K562 (cell line): ENCODE measurements around the gene SEMA5A. TPM values are rescaled to one million over a fixed set of nuclear protein-coding genes. Genes with fewer than 3 reads are reported as not detected.

Experiments used
- ATAC-seq: fragments of 200-7000 bp; cut with Tn5 transposase; 3 replicates; pipeline ENCODE4 v1.9.1; 2020; ENCODE audit warnings: moderate library complexity
- BruUV-seq: library from RNA; stranded (reverse); fragments of 400-500 nt; replicated peaks from 2 replicates; lab custom pipeline; 2021; lab: Mats Ljungman, UMichigan
- CTCF ChIA-PET: fragments of 300-600 bp; formaldehyde crosslinking; extraction: SDS; loops from one replicate; lab custom pipeline; 2021; ENCODE audit warnings: low intra/inter-chr PET ratio; lab: Yijun Ruan, JAX
- POLR2A ChIA-PET: fragments of 300-600, 350-650 bp; sonication (Branson Sonifier 250); formaldehyde crosslinking; extraction: SDS; loops from one replicate; lab custom pipeline; 2021; ENCODE audit warnings: antibody characterized with exemption, inconsistent platforms; lab: Yijun Ruan, JAX
- DNase-seq, 4 experiments: peaks; one replicate each; pipeline versions ENCODE4 v3.0.0 to v3.0.0-alpha.2; 2011 to 2018; ENCODE audit warnings: low spot score in 3 of 4, mixed read lengths in 3 of 4; ENCODE audit errors: extremely low read depth in 1 of 4
- FAIRE-seq: peaks from 2 replicates; lab custom pipeline; 2011; peaks lifted over from hg19 to GRCh38; lab: Jason Lieb, UNC
- H2AFZ ChIP-seq: 2 replicates; pipeline ENCODE4 v1.6.0; 2011; ENCODE audit warnings: low read depth, low read length, control low read depth, inconsistent platforms
- H3K27ac ChIP-seq: fragments of 200-600 bp; 3 replicates; pipeline ENCODE4 v1.8.0; 2011; ENCODE audit warnings: low read depth, mild to moderate bottlenecking, control low read depth, inconsistent platforms, low read length, moderate library complexity, mixed read lengths; ENCODE audit errors: extremely low read depth
- H3K27me3 ChIP-seq, 2 experiments: fragments of 300-600 bp in 1 of 2; 2 replicates in 1 of 2; 3 replicates in 1 of 2; pipeline versions ENCODE4 v1.6.0 to v1.8.0; 2011; ENCODE audit warnings: inconsistent platforms in 2 of 2, low read length in 2 of 2, mild to moderate bottlenecking in 1 of 2, mixed read lengths in 1 of 2, moderate library complexity in 1 of 2; ENCODE audit not compliant: control insufficient read depth in 2 of 2, insufficient read depth in 2 of 2
- H3K36me3 ChIP-seq: fragments of 300-600 bp; 3 replicates; pipeline ENCODE4 v1.8.0; 2011; ENCODE audit warnings: mild to moderate bottlenecking, low read length, inconsistent platforms; ENCODE audit not compliant: control insufficient read depth, insufficient read depth
- H3K4me1 ChIP-seq, 2 experiments: fragments of 200-600 bp in 1 of 2; replicated peaks in 1 of 2; 2 replicates in 1 of 2; 3 replicates in 1 of 2; pipeline versions ENCODE4 v1.5.1 to v1.8.0; 2011; ENCODE audit warnings: inconsistent platforms in 2 of 2, low read length in 2 of 2, mild to moderate bottlenecking in 1 of 2, mixed read lengths in 1 of 2, moderate library complexity in 1 of 2; ENCODE audit not compliant: control insufficient read depth in 2 of 2, insufficient read depth in 2 of 2
- H3K4me2 ChIP-seq: 2 replicates; pipeline ENCODE4 v1.6.1; 2011; ENCODE audit warnings: low read length, control low read depth, inconsistent platforms, mixed read lengths; ENCODE audit not compliant: insufficient read depth
- H3K4me3 ChIP-seq: fragments of 200-600 bp; sonication (generic), shearing (Covaris generic); 2 replicates; pipeline ENCODE4 v1.5.1; 2016; ENCODE audit warnings: control low read depth, inconsistent platforms
- H3K79me2 ChIP-seq: fragments of 200-600 bp; 3 replicates; pipeline ENCODE4 v1.8.0; 2011; ENCODE audit warnings: low read length, inconsistent platforms; ENCODE audit not compliant: control insufficient read depth, insufficient read depth
- H3K9ac ChIP-seq, 2 experiments: 2 replicates each; pipeline versions ENCODE4 v1.6.0 to v1.6.1; 2011; ENCODE audit warnings: low read depth in 2 of 2, low read length in 2 of 2, control low read depth in 1 of 2, inconsistent platforms in 1 of 2, mild to moderate bottlenecking in 1 of 2, mixed read lengths in 1 of 2; ENCODE audit not compliant: insufficient read depth in 1 of 2
- H3K9me1 ChIP-seq: one replicate; pipeline ENCODE4 v1.6.0; 2011; ENCODE audit warnings: inconsistent platforms, mild to moderate bottlenecking, low read length, moderate library complexity; ENCODE audit not compliant: control insufficient read depth, insufficient read depth
- H3K9me3 ChIP-seq: replicated peaks from 2 replicates; pipeline ENCODE4 v1.5.1; 2011; ENCODE audit warnings: low read depth, low read length, inconsistent platforms; ENCODE audit not compliant: control insufficient read depth, insufficient read depth
- H4K20me1 ChIP-seq: replicated peaks from 2 replicates; pipeline ENCODE4 v1.6.1; 2011; ENCODE audit warnings: low read length, inconsistent platforms, mixed read lengths; ENCODE audit not compliant: control insufficient read depth, insufficient read depth
- EWSR1 ChIP-seq: fragments of 450-650 bp; IDR thresholded peaks from 2 replicates; pipeline ENCODE4 v1.6.1; 2018; ENCODE audit warnings: borderline replicate concordance, mild to moderate bottlenecking, low read depth, moderate library complexity; ENCODE audit not compliant: partially characterized antibody
- HDAC2 ChIP-seq: fragments of 450-650 bp; IDR thresholded peaks from 2 replicates; pipeline ENCODE4 v1.6.1; 2016; ENCODE audit warnings: mild to moderate bottlenecking
- HDAC8 ChIP-seq: fragments of 450-650 bp; IDR thresholded peaks from 2 replicates; pipeline ENCODE4 v1.6.1; 2016; ENCODE audit warnings: mild to moderate bottlenecking, missing genetic modification characterization, moderate library complexity, missing compliant biosample characterization
- SIN3A ChIP-seq, 2 experiments: fragments of 150-350 bp in 1 of 2; IDR thresholded peaks; 2 replicates each; pipeline ENCODE4 v1.6.1; 2011 to 2016; ENCODE audit warnings: borderline replicate concordance in 2 of 2, low read depth in 2 of 2, low read length in 2 of 2, mild to moderate bottlenecking in 2 of 2, moderate library complexity in 2 of 2; ENCODE audit not compliant: control insufficient read depth in 1 of 2
- TCF7L2 ChIP-seq: fragments of 150-350 bp; IDR thresholded peaks from 2 replicates; pipeline ENCODE4 v1.6.1; 2016; ENCODE audit warnings: low read depth, mild to moderate bottlenecking, low read length, moderate library complexity
- TOE1 ChIP-seq, 2 experiments: fragments of 450-650 bp in 1 of 2; sonication (generic) in 1 of 2; formaldehyde crosslinking in 1 of 2; IDR thresholded peaks; 2 replicates each; pipeline versions ENCODE4 v1.7.1 to v1.8.0; 2016 to 2022; ENCODE audit warnings: borderline replicate concordance in 2 of 2, mild to moderate bottlenecking in 2 of 2, antibody characterized with exemption in 1 of 2, inconsistent platforms in 1 of 2, low read depth in 1 of 2, missing genetic modification reagents in 1 of 2, moderate library complexity in 1 of 2
- ZEB2 ChIP-seq: fragments of 450-650 bp; IDR thresholded peaks from 2 replicates; pipeline ENCODE4 v1.6.1; 2016
- ZNF175 ChIP-seq: fragments of 200-800 bp; sonication (Bioruptor generic); IDR thresholded peaks from 2 replicates; pipeline ENCODE4 v1.6.1; 2016; ENCODE audit warnings: low read depth, mild to moderate bottlenecking, missing genetic modification characterization, missing compliant biosample characterization
- ZNF778 ChIP-seq: fragments of 450-650 bp; formaldehyde crosslinking; IDR thresholded peaks from 2 replicates; pipeline ENCODE4 v1.4.0; 2020; ENCODE audit warnings: mild to moderate bottlenecking, moderate library complexity
- WGBS: fragments of 100-300 bp; shearing (Covaris generic); methylation state at CpG from one replicate; pipeline ENCODE4 v1.1.6; 2016; ENCODE audit warnings: low coverage, mixed read lengths; ENCODE audit not compliant: insufficient coverage; ENCODE audit errors: missing lambda C conversion rate; 5-methylcytosine and 5-hydroxymethylcytosine counted together
- in situ Hi-C: fragments of 300-500 bp; cut with MboI; formaldehyde crosslinking; loops from 4 replicates; pipeline ENCODE4 v1.15.0; 2018; ENCODE audit warnings: inconsistent platforms, mixed read lengths
- intact Hi-C: fragments of 100-400 bp; cut with micrococcal nuclease; formaldehyde crosslinking; loops from 2 replicates; pipeline ENCODE4 v1.14.2; 2022
- polyA plus RNA-seq, 8 experiments: library from polyadenylated mRNA; depleted of rRNA in 4 of 8; stranded (reverse) in 5 of 8; unstranded in 3 of 8; fragments of >200 nt; fragmentation: Nextera tagmentation in 2 of 8; fragmentation: Illumina TruSeq in 1 of 8; extraction: Ambion mirVana in 2 of 8; extraction: Trizol in 1 of 8; gene quantifications; 2 replicates each; pipeline versions ENCODE4 v1.2.1 to v1.2.3, GENCODE V29; 2011 to 2014; ENCODE audit warnings: inconsistent platforms in 1 of 8, missing spikeins in 1 of 8
- total RNA-seq, 7 experiments: library from RNA; depleted of rRNA in 6 of 7; stranded (reverse); fragments of >200 nt in 6 of 7; fragmentation: Illumina TruSeq in 2 of 7; extraction: Trizol in 2 of 7; gene quantifications; 2 replicates each; pipeline versions ENCODE4 v1.2.1 to v1.2.3, GENCODE V29; 2011 to 2021; ENCODE audit warnings: low replicate concordance in 1 of 7

Gene SEMA5A
- total and polyA plus RNA-seq, 9 of the 15 experiments (the other 6 are each of a cell fraction or from before 2014, with no cell fraction given) = 0.02 TPM; not detected in 8

DNA sequence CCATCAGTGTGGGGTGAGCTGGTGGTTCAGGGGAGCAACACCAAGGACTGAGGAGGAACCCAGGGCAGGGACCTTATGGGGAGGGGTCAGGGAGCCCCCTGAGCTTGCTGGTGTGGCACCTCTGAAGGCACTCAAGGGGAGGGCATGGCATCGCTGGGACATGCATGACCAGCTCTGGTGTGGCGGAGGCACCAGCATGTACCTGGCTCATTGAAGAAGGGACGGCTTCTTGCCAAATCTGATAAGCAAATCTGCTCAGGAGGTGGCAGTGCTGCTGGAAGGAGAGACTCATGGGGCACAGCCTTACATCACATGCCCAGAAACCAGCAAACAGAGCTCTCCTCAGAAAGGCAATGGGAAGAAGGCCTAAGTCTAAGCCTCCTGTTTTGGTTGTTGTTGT is 421.8 kb downstream of the SEMA5A start:
- Histone ChIP-seq H3K9ac (no peak overlapping the region), H3K79me2 (no peaks in the 10 kb centered on the region), H3K9me1 (no peaks in the 10 kb centered on the region), H4K20me1 (no peaks in the 10 kb centered on the region), H3K4me2 (no peak overlapping the region), H3K27me3 (no peaks in the 10 kb centered on the region), H3K36me3 (no peaks in the 10 kb centered on the region), H3K9me3 (no peaks in the 10 kb centered on the region), H2AFZ (no peak overlapping the region), H3K27ac (no peak overlapping the region), H3K4me3 (no peak overlapping the region), H3K4me1 (no peaks in the 10 kb centered on the region)
- POLR2A ChIA-PET = interaction anchor here (1.0 kb wide), 1 partner anchor 1030 kb away, joined by 3 read pairs; no protein-coding TSS in a partner anchor
- in situ Hi-C loops = no loop called here
- no TSS peak for BruUV-seq
- FAIRE-seq (no peak), DNase-seq (no peak), ATAC-seq (no peak)
- intact Hi-C loops = no loop called here
- CTCF ChIA-PET = no interaction called here
- TF ChIP-seq ZNF778 = no peak
- no peak for TF ChIP-seq ZNF175 (CRISPR knock-in tag)
- no peak for TF ChIP-seq HDAC8 (tag)
- no peak for TF ChIP-seq EWSR1
- WGBS = 0% methylated on average over 3 of the region's 3 CpGs

DNA sequence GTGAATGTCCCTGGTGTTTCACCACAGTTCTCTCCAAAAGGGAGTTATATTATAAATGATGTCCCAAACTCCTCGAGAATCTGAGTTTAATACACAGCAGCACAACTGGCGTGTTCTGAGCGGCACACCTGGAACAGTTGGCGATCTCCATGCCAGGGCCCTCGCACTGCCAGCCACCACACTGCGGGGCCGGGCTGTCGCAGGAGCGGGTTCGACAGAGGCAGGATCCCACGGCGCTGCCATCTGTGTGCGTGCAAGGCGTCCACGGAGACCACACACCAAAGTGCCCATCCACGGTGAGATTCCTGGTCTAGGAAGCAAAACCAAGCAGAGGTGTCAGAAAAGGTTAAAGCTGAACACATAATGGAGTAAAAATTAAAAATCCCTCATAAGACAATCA is 423.3 kb downstream of the SEMA5A start:
- no peaks in the 10 kb centered on the region for H3K79me2 ChIP-seq
- POLR2A ChIA-PET = no interaction called here
- TF ChIP-seq ZEB2 (no peak), TOE1 (IDR thresholded peaks at IDR 0.05; ENCODE audit: borderline replicate concordance) (no peak), TOE1 (CRISPR knock-in tag; IDR thresholded peaks at IDR 0.05; ENCODE audit: borderline replicate concordance, low read depth) (no peak), HDAC2 (no peak), SIN3A (IDR thresholded peaks at IDR 0.05; ENCODE audit: borderline replicate concordance in 2 of 2, control insufficient read depth in 1 of 2, low read depth in 2 of 2, low read length in 2 of 2) (no peak), TCF7L2 (no peak)
- H3K9ac ChIP-seq = no peak overlapping the region
- no TSS peak for BruUV-seq
- no peak for ATAC-seq
- H3K27me3 ChIP-seq = no peaks in the 10 kb centered on the region
- no peak for FAIRE-seq
- 2% methylated on average over 16 of the region's 16 CpGs for WGBS
- no peak overlapping the region for H3K4me2 ChIP-seq
- intact Hi-C loops = no loop called here
- CTCF ChIA-PET = no interaction called here
- H3K27ac ChIP-seq = no peak overlapping the region
- H2AFZ ChIP-seq = no peak overlapping the region
- no peak for DNase-seq
- no peaks in the 10 kb centered on the region for H4K20me1 ChIP-seq
- H3K36me3 ChIP-seq = no peaks in the 10 kb centered on the region
- no peaks in the 10 kb centered on the region for H3K9me1 ChIP-seq
- in situ Hi-C loops = no loop called here
- H3K4me1 ChIP-seq = no peaks in the 10 kb centered on the region
- H3K9me3 ChIP-seq = no peaks in the 10 kb centered on the region
- H3K4me3 ChIP-seq = no peak overlapping the region
